GM12878 (cell line): ENCODE data around the gene OCA2. TPM values are rescaled to one million over a fixed set of nuclear protein-coding genes. Genes with fewer than 3 reads are reported as not detected.

Experiments used
- ATAC-seq: fragments of 200-7000 bp; cut with Tn5 transposase; 3 replicates; pipeline ENCODE4 v1.9.1; 2020; ENCODE audit warnings: mild to moderate bottlenecking, moderate library complexity
- BruUV-seq: library from RNA; stranded (reverse); fragments of 400-500 nt; replicated peaks from 2 replicates; lab custom pipeline; 2021; lab: Mats Ljungman, UMichigan
- CTCF ChIA-PET: fragments of 300-600 bp; sonication (Branson Sonifier 250); formaldehyde crosslinking; extraction: SDS; loops from one replicate; lab custom pipeline; 2021; ENCODE audit warnings: inconsistent platforms; lab: Yijun Ruan, JAX
- POLR2A ChIA-PET: fragments of 350-600 bp; formaldehyde crosslinking; extraction: SDS; loops from one replicate; lab custom pipeline; 2021; ENCODE audit warnings: inconsistent platforms; lab: Charles Lee
- RAD21 ChIA-PET: fragments of 300-600 bp; sonication (Branson Sonifier 250); formaldehyde crosslinking; loops from one replicate; lab custom pipeline; 2023; ENCODE audit warnings: antibody characterized with exemption; ENCODE audit not compliant: unreplicated experiment; lab: Charles Lee
- SMC1A ChIA-PET: fragments of 300-600 bp; sonication (Branson Sonifier 250); formaldehyde crosslinking; loops from one replicate; lab custom pipeline; 2023; ENCODE audit not compliant: unreplicated experiment, uncharacterized antibody; lab: Charles Lee
- DNase-seq: peaks from one replicate; pipeline ENCODE4 v3.0.0-alpha.2; 2011; ENCODE audit warnings: low read depth, low spot score
- FAIRE-seq: peaks from 3 replicates; lab custom pipeline; 2011; peaks lifted over from hg19 to GRCh38; lab: Jason Lieb, UNC
- H2AFZ ChIP-seq: 2 replicates; pipeline ENCODE4 v1.6.0; 2011; ENCODE audit warnings: low read depth, low read length, control low read depth; ENCODE audit not compliant: control insufficient read depth
- H3K27ac ChIP-seq: 2 replicates; pipeline ENCODE4 v1.5.1; 2011; ENCODE audit warnings: control low read depth; ENCODE audit not compliant: control insufficient read depth, insufficient read depth
- H3K27me3 ChIP-seq, 2 experiments: replicated peaks in 1 of 2; 2 replicates each; pipeline versions ENCODE4 v1.6.0 to v1.6.1; 2011; ENCODE audit warnings: low read length in 1 of 2; ENCODE audit not compliant: control insufficient read depth in 2 of 2, insufficient read depth in 2 of 2
- H3K36me3 ChIP-seq, 2 experiments: 2 replicates each; pipeline ENCODE4 v1.5.1; 2011; ENCODE audit warnings: low read length in 1 of 2; ENCODE audit not compliant: control insufficient read depth in 2 of 2, insufficient read depth in 2 of 2
- H3K4me1 ChIP-seq: 2 replicates; pipeline ENCODE4 v1.6.1; 2011; ENCODE audit warnings: mild to moderate bottlenecking, low read length, moderate library complexity, mixed read lengths; ENCODE audit not compliant: control insufficient read depth, insufficient read depth
- H3K4me2 ChIP-seq: 2 replicates; pipeline ENCODE4 v1.6.0; 2011; ENCODE audit warnings: control low read depth; ENCODE audit not compliant: control insufficient read depth, insufficient read depth
- H3K4me3 ChIP-seq: fragments of 200-600 bp; sonication (generic); 2 replicates; pipeline ENCODE4 v1.5.1; 2016
- H3K79me2 ChIP-seq: 2 replicates; pipeline ENCODE4 v1.6.0; 2011; ENCODE audit warnings: low read length; ENCODE audit not compliant: control insufficient read depth, insufficient read depth
- H3K9ac ChIP-seq: 2 replicates; pipeline ENCODE4 v1.8.0; 2011; ENCODE audit warnings: low read length, control low read depth, mixed read lengths; ENCODE audit not compliant: control insufficient read depth, insufficient read depth
- H3K9me3 ChIP-seq: replicated peaks from 3 replicates; pipeline ENCODE4 v1.5.1; 2011; ENCODE audit warnings: mild to moderate bottlenecking, low read length; ENCODE audit not compliant: control insufficient read depth, insufficient read depth
- H4K20me1 ChIP-seq: 2 replicates; pipeline ENCODE4 v1.6.0; 2011; ENCODE audit not compliant: control insufficient read depth, insufficient read depth
- ATF7 ChIP-seq: fragments of 450-650 bp; IDR thresholded peaks from 2 replicates; pipeline ENCODE4 v1.6.1; 2016; ENCODE audit warnings: low read depth, mild to moderate bottlenecking
- CHD4 ChIP-seq: fragments of 200-600 bp; sonication (generic); IDR thresholded peaks from 2 replicates; pipeline ENCODE4 v1.6.1; 2016; ENCODE audit warnings: mild to moderate bottlenecking
- CREB1 ChIP-seq: IDR thresholded peaks from 2 replicates; pipeline ENCODE4 v1.6.1; 2012; ENCODE audit warnings: low read depth, mild to moderate bottlenecking, inconsistent platforms
- FOXK2 ChIP-seq: fragments of 450-650 bp; IDR thresholded peaks from 2 replicates; pipeline ENCODE4 v1.6.1; 2017; ENCODE audit warnings: mild to moderate bottlenecking, moderate library complexity
- LARP7 ChIP-seq: fragments of 450-650 bp; IDR thresholded peaks from 2 replicates; pipeline ENCODE4 v1.6.1; 2017; ENCODE audit warnings: mild to moderate bottlenecking
- NFYA ChIP-seq: IDR thresholded peaks from 2 replicates; pipeline ENCODE4 v1.6.1; 2011; ENCODE audit warnings: low read depth, mild to moderate bottlenecking, low read length, improper control_type of control experiment, borderline replicate concordance
- POU2F2 ChIP-seq: IDR thresholded peaks from 3 replicates; pipeline ENCODE4 v1.6.1; 2011; ENCODE audit warnings: low read depth, mild to moderate bottlenecking, low read length, borderline replicate concordance
- YY1 ChIP-seq: IDR thresholded peaks from 2 replicates; pipeline ENCODE4 v1.6.1; 2011; ENCODE audit warnings: low read depth, mild to moderate bottlenecking, low read length
- WGBS: methylation state at CpG from one replicate; pipeline ENCODE4 v1.1.6; 2016; ENCODE audit warnings: low lambda C conversion rate; ENCODE audit not compliant: insufficient replicate concordance, insufficient coverage; ENCODE audit errors: missing lambda C conversion rate; 5-methylcytosine and 5-hydroxymethylcytosine counted together
- in situ Hi-C: fragments of 300-500 bp; cut with MboI; formaldehyde crosslinking; loops from 9 replicates; pipeline ENCODE4 v1.14.3; 2018; ENCODE audit warnings: mixed read lengths
- intact Hi-C: fragments of 100-400 bp; cut with micrococcal nuclease; formaldehyde crosslinking; loops from one replicate; pipeline ENCODE4 v1.14.2; 2022; ENCODE audit not compliant: unreplicated experiment
- polyA plus RNA-seq, 11 experiments: library from polyadenylated mRNA; depleted of rRNA in 4 of 11; unstranded in 6 of 11; stranded (reverse) in 5 of 11; fragments of >200 nt; fragmentation: Nextera tagmentation in 4 of 11; fragmentation: Illumina TruSeq in 1 of 11; extraction: Ambion mirVana in 4 of 11; extraction: Trizol in 1 of 11; gene quantifications; 1 replicate in 1 of 11; 2 replicates in 10 of 11; pipeline versions ENCODE4 v1.2.1 to v1.2.3, GENCODE V29; 2011 to 2016; ENCODE audit warnings: inconsistent platforms in 2 of 11, missing spikeins in 2 of 11, low read depth in 1 of 11
- total RNA-seq, 4 experiments: library from RNA; depleted of rRNA in 3 of 4; stranded (reverse); fragments of >200 nt in 3 of 4; fragmentation: Illumina TruSeq in 1 of 4; extraction: Trizol in 1 of 4; gene quantifications; 2 replicates each; pipeline versions ENCODE4 v1.2.1 to v1.2.3, GENCODE V29; 2013 to 2021
- TF ChIP-seq, protein P1 (sequence below): IDR thresholded peaks from 2 replicates; pipeline ENCODE4 v1.6.1; 2011; ENCODE audit warnings: low read depth, mild to moderate bottlenecking, low read length, moderate library complexity, borderline replicate concordance; ENCODE audit errors: extremely low read depth

Gene OCA2
- total and polyA plus RNA-seq, 10 of the 15 experiments (the other 5 are each of a cell fraction or from before 2014, with no cell fraction given), result 0.04 to 1.8 TPM; not detected in 8

- 35% methylated on average over 17 of the region's 17 CpGs for WGBS
- DNase-seq (no peak), ATAC-seq (no peak), FAIRE-seq (no peak)
- ChIA-PET CTCF (no interaction called here), RAD21 (no interaction called here), POLR2A (no interaction called here), SMC1A (interaction anchor here (0.6 kb wide), 1 partner anchor 46 kb away, joined by 3 read pairs; no protein-coding TSS in a partner anchor)
- Histone ChIP-seq H2AFZ (no peak overlapping the region), H3K4me3 (no peak overlapping the region), H3K27me3 (no peaks in the 10 kb centered on the region), H3K27ac (no peak overlapping the region), H3K9me3 (no peaks in the 10 kb centered on the region; the same call in 2 of the 3 replicates), H3K36me3 (no peaks in the 10 kb centered on the region), H3K79me2 (no peaks in the 10 kb centered on the region), H3K4me1 (no peaks in the 10 kb centered on the region), H4K20me1 (no peaks in the 10 kb centered on the region), H3K4me2 (no peak overlapping the region), H3K9ac (no peak overlapping the region)
- in situ Hi-C loops, result no loop called here
- no TSS peak for BruUV-seq
- TF ChIP-seq ATF7 (no peak), LARP7 (no peak), POU2F2 (no peak), NFYA (no peak), CHD4 (no peak), CREB1 (no peak), FOXK2 (no peak), YY1 (no peak)
- TF ChIP-seq, protein P1, sequence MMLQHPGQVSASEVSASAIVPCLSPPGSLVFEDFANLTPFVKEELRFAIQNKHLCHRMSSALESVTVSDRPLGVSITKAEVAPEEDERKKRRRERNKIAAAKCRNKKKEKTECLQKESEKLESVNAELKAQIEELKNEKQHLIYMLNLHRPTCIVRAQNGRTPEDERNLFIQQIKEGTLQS, result no peak
- intact Hi-C loops, result no loop called here
Observed at GRCh38 chr15:27850981-27851857, 247.9 kb downstream of the OCA2 start.
